NCI-H748 treated with DMSO at 0.1 percent for 48 hours (cell line): Measurements from ENCODE around the gene SH3YL1.

Source experiments
- DNase-seq: peaks from one replicate; lab custom pipeline; 2025; lab: John Stamatoyannopoulos, UW

SH3YL1 gene

DNA sequence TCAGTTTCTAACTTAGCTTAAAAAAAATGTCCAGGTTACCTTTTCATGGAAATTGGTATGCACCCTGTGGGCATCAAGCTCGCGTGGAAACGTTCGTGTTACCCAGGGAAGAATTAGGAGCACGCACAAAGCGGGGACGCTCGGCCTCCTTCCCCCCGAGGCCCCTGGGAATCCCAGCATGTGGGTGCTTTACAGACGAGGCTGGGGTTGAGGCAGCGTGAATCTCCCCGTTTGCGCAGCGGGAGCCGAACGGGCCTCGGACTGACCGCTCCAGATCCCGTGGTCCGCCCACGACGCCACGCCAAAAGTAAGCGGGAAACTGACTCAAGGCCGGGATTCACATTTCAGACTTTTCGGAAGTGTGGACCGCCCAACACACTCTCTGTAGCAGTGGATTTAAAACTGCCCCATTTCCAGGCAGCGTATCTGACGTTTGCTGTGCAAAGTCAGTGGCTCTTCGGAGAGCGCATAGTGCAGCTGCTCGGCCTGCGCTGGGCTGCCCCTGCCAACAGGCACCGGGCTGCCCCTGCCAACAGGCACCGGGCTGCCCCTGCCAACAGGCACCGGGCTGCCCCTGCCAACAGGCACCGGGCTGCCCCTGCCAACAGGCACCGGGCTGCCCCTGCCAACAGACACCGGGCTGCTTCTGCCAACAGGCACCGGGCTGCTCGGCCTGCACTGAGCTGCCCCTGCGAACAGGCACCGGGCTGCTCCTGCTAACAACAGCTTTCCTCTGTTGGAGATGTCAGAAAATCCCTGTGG lies 49.7 kb downstream of the SH3YL1 start:
- no peak for DNase-seq

DNA sequence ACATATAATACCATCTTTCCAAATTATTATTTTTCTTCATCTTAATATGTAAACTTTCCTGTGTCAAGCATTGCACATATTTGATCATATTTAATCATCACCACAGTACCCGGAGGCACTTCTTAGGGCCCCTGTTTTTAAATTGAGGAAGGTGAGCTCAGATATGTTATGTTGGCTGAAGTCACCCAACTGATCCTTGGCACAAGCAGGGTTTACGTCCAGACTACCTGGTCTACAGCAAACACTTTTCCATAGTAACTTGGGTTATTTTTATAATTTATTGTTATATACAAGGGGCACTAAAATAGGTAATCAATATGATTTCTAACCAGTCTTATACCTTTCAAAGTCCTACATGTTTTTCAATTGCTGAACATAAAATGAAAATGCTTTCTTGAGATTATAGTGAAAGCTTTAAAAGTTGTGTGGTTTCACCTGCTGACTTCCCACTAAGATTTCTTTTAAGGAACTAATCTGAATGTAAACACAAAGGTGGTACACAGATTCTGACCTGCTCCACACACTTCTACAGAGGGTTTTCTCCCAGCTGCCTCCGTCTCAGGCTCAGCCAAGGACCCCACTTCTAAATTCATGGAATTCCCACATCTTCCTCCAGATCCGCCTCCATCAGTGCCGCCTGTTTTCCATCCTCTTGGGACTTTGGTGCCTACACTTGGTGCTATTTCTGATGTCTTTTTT lies 52.2 kb downstream of the SH3YL1 start:
- DNase-seq = no peak

DNA sequence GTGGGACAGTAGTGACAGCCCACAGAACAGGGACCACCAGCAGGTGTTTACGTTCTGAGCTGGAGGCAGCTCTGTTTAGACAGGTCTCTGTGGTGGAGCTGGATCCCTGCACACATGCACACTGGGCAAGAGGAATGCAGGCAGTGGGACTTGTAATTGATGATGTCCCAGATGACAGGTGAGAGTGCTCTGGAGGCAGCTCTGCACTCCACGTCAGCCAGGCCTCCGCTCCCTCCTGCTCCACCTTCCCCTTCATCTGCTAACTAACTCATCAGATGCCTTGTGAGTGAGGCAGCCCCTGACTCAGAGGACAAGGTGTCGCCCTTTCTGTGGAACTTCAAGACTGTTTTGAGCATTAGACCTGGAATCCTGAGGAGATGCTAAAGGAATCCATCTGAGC lies 53.2 kb downstream of the SH3YL1 start:
- DNase-seq = no peak

GRCh38 chr2:209470-209869 lies 54.4 kb downstream of the SH3YL1 start:
- no peak for DNase-seq

GRCh38 chr2:208335-208734 lies 55.5 kb downstream of the SH3YL1 start:
- DNase-seq = no peak

DNA sequence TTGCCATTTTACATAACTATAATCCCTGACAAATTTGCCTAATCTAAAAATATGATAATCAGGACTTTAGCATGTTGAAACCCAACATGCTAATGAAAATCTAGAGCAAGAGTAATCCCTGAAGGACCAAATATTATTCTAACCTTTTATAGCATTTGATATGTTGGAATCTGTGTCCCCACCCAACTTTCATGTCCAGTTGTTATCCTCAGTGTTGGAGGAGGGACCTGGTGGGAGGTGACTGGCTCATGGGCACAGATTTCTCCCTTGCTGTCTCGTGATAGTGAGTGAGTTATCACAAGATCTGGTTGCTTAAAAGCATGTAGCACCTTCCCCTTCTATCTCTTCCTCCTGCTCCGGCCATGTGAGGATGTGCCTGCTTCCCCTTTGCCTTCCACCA lies 59.8 kb downstream of the SH3YL1 start:
- no peak for DNase-seq

GRCh38 chr2:203401-203800 lies 60.4 kb downstream of the SH3YL1 start:
- no peak for DNase-seq

DNA sequence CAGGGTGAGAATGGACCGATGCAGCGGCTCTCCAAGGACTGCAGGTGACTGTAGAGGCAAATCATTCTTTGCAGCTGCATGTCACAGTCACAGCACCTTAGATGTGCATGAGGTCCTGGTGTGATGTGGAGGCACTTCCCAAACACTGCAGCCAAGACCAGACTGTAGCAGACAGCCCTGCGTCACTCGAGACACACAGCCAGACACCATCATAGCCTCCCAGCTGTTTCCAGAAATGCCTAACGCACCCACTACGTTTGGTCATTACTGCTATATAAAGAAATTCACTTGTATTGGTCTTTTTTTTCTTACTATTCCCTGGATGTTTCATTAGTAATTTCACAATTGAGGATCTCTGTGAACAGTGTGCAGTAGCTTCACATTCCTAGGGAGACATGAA lies 60.9 kb downstream of the SH3YL1 start:
- no peak for DNase-seq

GRCh38 chr2:201648-202433 lies 62.0 kb downstream of the SH3YL1 start:
- no peak for DNase-seq

DNA sequence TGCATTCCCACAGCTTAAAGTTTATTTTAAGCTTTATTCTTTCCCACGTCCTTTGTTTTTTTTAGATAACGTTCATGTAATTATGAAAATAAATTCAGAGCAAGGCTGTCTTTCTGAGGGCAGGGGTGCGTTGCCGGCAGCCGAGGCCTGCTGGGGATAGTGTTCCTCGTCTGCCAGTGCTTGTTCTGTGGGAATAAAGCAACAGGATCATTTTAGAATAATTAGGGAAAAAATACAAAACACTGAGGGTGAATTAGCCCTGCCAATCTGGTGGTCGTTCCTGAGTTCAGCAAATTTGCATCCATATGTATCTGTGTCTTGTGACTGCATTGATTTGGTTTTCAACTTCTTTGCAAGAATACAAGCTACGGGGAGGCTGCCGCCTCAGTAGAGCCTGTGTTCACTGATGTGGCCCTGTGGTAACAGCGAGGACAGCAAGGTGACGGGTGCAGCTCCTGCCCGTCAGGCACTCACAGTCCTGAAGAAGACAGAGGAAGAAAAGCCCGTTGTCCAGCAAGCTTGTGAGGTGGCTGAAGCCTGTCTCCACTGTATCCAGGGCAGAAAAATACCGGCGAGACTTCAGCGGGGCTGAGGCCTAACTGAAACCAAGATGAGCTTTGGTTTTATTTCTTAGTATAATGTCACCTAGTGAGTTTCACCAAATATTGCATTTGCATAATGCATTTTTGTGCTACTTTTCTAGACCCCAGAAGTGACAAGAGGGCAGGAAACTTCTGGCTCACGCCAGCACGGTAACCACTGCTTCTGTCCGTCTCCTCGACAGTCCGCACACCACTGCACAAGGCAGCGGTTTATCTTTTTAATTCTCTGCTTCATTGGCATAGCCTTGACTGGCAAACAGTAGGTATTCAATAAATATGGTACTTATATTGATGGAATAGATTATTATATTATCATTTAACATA lies 64.5 kb downstream of the SH3YL1 start:
- no peak for DNase-seq

- DNase-seq = no peak
Measured at GRCh38 chr2:196406-196805, 67.4 kb downstream of the SH3YL1 start.

GRCh38 chr2:195932-196331 lies 67.9 kb downstream of the SH3YL1 start:
- no peak for DNase-seq

GRCh38 chr2:193141-193671 lies 70.6 kb downstream of the SH3YL1 start:
- no peak for DNase-seq

DNA sequence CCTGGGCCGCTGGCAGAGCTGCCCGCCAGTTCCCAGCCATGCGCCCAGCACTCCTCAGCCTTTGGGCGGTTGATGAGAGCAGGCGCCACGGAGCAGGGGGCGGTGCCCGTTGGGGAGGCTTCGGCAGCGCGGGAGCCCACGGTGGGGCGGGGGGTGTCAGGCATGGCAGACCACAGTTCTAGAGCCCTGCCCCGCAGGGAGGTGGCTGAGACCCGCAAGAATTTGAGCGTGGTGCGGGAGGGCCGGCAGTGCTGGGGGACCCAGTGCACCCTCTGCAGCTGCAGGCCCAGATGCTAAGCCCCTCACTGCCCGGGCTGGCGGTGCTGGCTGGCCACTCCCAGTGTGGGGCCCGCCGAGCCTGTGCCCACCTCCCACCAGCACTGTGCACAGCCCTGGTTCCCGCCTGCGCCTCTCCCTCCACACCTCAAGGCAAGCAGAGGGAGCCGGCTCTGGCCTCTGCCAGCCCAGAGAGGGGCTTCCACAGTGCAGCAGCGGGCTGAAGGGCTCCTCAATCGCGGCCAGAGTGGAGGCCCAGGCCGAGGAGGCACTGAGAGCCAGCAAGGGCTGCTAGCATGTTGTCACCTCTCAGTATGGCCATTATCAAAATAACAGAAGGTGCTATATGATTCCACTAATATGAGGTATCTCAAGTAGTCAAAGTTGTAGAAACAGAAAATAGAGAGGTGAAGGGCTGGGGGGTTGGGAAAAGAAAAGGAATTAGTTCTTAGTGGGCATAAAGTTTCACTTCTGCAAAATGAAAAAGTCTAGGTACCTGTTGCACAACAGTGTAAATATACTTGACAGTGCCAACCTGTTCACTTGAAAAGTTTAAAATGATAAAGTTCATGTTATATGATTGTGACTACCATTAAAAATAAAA lies 72.3 kb downstream of the SH3YL1 start:
- no peak for DNase-seq

DNA sequence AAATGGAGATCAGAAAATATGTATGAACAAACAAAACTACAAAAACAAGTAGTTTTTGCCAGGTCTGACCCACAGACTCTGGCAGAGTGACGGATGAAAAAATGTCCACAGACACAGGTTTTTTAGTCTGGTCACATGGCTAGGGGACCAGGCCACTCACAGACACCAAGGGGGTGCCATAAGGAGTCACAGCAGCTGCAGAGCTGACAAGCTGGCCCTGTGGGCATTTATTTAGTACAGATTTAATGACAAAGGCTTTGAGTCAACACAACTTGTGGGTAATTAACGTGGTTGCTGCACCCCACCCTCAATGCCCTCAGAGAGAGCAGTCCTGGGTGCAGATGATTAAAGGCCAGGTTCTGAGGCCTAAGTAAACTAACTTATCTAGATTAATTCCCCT lies 76.0 kb downstream of the SH3YL1 start:
- no peak for DNase-seq

DNA sequence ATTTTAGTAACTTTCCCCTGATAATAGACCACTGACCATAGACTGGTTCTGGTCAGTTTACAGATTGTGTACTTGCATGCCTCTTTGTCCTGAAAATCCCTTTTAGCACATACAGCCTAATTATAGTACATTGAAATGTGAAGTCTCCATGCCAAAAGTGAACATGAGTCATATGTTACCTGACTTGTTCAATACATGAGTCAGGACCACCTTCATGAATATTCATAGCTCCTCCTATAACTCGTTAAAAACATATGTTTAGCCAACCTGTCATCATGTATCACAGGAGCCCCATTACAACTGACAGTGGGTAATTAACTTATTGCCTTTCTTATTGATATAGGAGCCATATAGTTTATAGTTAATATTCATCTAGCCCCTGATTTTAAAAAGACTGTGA lies 78.6 kb downstream of the SH3YL1 start:
- no peak for DNase-seq

DNA sequence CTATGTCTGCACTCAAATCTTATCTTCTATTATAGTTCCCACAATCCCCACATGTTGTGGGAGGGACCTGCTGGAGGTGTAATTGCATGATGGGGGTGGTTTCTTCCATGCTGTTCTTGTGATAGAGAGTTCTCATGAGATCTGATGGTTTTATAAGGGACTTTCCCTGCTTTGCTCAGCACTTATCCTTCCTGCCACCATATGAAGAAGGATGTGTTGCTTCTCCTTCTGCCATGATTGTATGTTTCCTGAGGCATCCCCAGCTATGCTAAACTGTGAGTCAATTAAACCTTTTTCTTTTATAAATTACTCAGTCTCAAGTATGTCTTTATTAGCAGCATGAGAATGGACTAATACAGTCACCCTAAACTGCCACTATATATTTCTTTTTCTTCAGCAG lies 79.1 kb downstream of the SH3YL1 start:
- DNase-seq = no peak

DNA sequence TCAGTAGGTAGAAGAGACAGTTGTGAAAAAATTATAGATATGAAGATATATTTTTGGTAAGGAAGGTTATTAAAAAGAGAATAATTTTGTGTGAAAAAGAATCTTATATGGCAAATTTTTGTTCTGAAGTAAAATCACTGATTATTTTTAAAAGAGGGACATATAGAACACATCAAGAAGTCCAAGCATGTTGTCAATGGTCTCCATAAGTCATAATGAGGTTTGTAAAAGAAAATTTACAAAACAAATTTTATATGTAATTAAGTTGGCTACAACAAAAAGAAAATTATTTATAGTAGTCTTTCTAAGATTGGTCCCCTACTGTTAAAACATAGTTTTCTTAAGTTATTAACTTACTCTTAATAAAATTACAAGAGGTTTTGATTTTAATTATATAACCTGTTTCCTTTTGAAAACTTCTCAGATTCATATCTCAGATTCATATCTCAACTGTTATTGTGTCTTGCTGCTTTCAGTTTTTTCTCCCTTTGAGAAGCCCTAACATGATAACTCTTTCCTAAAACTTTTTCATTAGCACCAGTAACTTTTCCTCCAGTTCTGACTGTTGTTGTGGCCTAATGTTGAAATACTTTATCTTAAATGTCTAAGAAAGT lies 81.2 kb downstream of the SH3YL1 start:
- DNase-seq = no peak

GRCh38 chr2:180311-180710 lies 83.5 kb downstream of the SH3YL1 start:
- no peak for DNase-seq

DNA sequence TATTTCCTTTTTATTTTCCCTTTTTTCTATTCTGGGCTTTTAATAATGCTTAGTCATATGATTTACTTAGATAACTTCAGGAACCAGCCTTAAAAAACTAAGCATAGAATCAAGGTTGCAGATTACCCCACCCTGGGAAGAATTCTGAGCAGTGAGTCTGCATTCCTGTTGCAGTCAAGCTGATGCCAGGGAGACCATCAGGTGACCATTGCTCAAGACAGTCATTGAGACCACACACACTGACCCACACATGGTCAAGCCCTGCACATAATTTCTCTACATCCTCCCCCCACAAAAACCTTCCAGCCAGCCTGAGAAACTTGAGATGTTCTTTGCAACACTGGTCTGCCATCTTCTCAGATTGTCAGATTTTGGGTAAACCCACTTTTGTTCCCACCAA lies 83.9 kb downstream of the SH3YL1 start:
- DNase-seq = no peak
